GM21390 (cell line): ENCODE measurements around the gene CDX2.
"Not testable (repeated sequence)": the region's sequence is repeated elsewhere in the genome, so short reads cannot be mapped to it uniquely, and the experiment has no call there.

Experiments
- ATAC-seq: cut with Tn5 transposase; IDR thresholded peaks from one replicate; pipeline ENCODE4 v1.9.1; 2021; ENCODE audit not compliant: unreplicated experiment

The CDX2 gene

DNA sequence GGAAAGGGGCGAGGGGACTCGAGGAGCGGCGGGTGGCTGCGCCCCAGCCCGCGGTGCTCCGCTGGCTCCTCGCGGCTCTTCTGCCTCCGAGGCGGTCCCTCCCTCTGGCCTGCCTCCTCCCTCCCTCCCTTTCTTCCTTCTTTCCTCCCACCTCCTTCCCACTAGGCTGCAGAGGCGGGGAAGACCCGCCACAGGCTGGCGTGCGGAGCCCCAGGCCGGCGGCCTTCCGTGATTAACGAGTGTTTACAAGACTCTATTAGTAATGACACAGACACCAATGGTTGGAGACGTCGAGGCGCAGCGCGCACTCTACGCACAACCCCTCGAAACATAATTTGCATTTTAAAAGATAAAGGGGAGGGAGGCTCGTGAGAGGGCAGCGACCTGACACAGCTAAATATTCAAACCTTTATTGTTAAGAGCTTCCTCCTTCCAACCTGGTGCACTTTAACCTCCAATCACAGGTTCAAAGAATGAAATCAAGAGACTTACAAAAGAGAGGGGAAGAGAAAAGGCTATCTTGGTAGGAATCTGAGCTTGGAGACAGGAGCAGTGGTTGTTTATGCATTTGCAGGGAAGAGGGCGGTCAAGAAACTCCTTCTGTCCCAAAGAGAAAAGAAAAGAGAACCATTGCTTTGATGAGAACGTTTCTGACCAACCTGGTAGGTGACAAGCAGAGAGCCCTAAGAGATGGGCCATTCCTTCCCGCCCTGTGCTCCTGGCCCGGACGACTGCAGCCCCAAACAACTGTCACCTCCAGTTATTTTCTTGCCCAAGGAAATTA is at the start of gene CDX2:
TSS of gene CDX2 (minus strand) at position 234 of the 784 bp plus-strand sequence. CDS start 309 bp downstream, outside the sequence.
- no peak for ATAC-seq

GRCh38 chr13:28014301-28014700 is 45.2 kb upstream of the CDX2 start:
- ATAC-seq, result no peak

- ATAC-seq, result no peak
Observed at GRCh38 chr13:28013482-28013881, 44.4 kb upstream of the CDX2 start.

GRCh38 chr13:28012896-28013295 is 43.8 kb upstream of the CDX2 start:
- peak; percentile 89 for ATAC-seq

DNA sequence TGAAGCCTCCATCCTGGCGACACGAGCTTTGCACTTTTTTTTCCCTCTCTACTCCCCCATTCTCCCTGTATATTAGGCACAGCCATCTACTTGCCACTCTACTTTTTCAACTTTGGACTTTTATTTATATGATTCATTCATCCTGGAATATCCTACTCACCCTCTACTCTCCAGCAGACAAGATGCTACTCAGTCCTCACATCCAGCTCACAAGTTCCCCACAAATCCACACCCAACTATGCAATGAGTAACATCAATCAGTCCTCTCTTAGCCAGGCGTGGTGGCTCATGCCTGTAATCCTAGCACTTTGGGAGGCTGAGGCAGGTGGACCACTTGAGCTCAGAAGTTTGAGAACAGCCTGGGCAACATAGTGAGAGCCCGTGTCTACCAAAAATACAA is 43.3 kb upstream of the CDX2 start:
- ATAC-seq, result no peak

DNA sequence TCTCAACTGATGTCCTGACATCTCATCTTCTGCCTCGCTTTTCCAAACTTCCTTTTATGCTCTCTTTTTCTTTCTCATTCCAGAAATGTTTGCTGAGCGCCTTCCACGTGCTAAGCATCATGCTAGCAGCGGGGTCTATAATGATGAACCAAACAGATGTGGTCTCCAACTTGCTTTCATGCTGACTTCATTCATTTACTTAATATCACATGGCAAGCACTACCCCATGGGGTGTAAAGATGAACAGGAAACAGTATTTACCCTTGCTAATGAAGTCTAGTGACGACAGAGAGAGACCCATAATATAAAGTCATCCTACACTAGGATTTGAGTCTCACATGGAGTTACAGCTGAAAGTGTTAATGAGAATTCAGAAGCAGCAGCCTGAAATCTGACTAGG is 40.9 kb upstream of the CDX2 start:
- ATAC-seq, result no peak

GRCh38 chr13:28005016-28005415 is 35.9 kb upstream of the CDX2 start:
- ATAC-seq, result not testable (repeated sequence)

GRCh38 chr13:28002886-28003698 is 34.0 kb upstream of the CDX2 start:
- ATAC-seq, result no peak

DNA sequence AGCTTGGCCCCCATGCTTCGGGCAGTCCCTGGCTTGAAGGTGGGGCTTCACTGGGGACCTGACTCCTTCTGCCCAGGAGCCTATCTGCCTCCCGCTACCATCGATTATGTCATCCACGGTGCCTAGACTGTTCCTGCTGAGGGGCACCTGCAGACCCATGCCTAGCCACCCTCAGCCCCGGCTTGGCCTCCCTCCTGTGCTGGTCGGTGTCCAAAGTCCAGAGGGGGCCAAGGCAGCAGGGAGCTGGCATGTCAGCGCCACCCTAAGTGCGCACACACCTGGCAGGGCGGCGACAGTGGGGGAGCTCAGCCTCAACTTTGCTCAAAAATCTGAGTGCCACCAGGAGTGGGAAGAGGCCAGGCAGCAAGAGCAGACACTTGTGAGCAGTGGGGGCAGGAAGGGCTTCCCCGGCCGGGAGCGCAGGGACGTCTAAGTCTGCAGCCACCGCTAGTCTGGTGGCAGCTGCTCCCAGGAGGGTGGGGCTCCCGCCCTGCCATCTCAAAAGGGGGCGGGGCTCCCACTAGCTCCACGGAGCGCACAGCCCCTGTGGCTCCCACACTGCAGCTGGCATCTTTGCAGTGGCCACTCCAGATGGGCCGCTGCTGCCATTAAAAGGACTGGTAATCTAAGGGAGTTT is 32.8 kb upstream of the CDX2 start:
- ATAC-seq, result no peak

GRCh38 chr13:28001049-28001448 is 31.9 kb upstream of the CDX2 start:
- ATAC-seq, result no peak

GRCh38 chr13:28000567-28000966 is 31.5 kb upstream of the CDX2 start:
- ATAC-seq, result no peak

GRCh38 chr13:27997904-27998522 is 28.9 kb upstream of the CDX2 start:
- no peak for ATAC-seq

GRCh38 chr13:27991881-27992280 is 22.8 kb upstream of the CDX2 start:
- no peak for ATAC-seq

DNA sequence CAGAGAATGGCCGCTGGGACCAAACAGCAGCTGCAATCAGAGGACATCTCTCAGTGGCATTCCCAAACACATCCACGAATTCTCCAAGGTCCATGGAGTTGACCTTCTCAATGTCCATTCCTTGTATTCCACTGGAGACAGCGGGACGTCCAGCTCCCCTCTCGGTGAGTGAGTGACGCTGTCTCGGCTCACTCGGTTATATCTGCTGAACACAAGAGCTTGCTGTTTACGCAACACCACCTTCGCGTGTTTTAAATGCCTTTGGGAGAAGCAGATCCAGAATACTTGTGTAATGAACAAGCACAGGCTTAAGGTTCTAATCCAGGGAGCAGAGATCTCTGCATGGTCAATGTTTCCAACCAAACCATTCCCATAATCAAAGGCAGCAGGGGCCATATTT is 19.4 kb upstream of the CDX2 start, which contains the start of gene URAD:
TSS of gene URAD (minus strand) at position 174 of the 400 bp plus-strand sequence. CDS start at position 118, 56 bp downstream.
- ATAC-seq, result no peak

- ATAC-seq, result no peak
Observed at GRCh38 chr13:27985600-27985999, 16.5 kb upstream of the CDX2 start.

DNA sequence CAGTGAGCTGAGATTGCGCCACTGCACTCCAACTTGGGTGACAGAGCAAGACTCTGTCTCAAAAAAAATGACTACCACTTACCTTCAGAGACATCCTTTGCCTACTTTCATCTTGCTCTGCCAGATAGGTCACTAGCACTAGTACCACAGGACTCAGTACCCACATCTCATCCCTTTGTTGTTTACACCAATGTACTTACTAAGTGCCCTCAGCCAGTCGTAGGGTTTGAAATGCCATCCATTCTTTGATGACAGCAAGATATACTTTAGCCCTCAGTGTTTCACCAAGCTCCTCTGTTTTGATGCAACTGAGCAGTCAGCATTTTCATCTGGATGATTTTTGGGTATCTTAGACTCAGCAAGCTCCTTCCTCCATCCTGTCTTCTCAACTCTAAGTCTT is 13.2 kb upstream of the CDX2 start:
- no peak for ATAC-seq

DNA sequence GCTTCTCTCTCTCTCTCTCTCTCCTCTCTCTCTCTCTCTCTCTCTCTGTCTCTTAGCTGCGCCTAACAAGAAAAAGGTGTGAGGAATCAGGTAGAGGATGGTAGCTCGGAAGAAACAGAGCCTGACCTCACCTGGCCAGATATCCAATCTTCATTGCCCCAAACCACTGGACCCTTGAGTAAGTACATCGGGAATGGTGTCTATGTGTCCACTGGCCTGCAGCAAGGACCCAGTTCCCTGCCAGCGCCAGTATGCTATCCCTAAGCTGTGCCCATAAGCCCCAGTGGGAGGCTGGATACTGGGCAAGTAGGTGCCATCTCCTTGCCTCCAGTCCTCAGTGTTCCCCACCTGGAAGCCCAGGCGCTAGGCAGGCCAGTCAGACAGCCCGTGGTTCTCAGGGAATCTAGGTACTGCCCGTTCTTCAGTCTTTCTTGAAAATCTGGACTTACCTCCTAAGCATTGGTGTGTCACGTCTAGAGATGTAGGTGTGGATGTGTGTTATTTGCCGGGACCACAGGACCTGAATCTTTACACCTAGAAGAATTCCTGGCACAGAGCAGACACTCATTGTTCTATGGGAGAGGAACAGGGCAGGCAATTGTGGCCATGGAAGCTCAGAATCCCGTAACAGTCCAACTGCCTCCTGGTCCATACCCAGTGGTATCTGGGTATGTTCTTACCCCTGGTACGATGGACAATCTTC is 12.0 kb upstream of the CDX2 start:
- no peak for ATAC-seq

- ATAC-seq, result no peak
Observed at GRCh38 chr13:27980280-27980998, 11.3 kb upstream of the CDX2 start.

DNA sequence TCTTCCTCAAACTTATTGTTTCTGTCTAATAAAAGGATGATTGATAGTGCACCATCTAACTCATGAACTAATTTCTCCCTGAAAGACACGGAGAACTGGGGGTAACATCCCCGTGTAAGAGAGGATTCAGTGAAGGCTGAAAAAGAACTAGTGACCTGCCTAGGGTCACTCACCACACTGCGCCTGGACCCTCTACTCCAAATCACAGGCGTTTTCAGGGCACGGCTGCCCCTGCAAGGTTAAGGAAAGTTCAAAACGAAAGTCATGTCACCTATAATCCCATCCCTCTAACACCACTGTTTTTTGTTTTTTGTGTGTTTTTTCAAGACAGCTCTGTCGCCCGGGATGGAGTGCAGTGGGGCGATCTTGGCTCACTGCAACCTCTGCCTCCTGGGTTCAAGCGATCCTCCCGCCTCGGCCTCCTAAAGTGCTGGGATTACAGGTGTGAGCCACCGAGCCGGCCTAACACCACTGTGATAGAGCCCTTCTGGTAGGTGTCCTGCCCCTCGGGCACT is 10.7 kb upstream of the CDX2 start:
- ATAC-seq, result no peak
